Measurements from ENCODE around the gene CD151. TPM values are rescaled to one million over a fixed set of nuclear protein-coding genes. Genes with fewer than 3 reads are reported as not detected.
A peak's percentile ranks its signal among the peaks of the same experiment; 100 is the strongest.

The CD151 gene
- total RNA-seq, result 100 to 1,000 TPM in 3 of 7 donors, 10 to 100 TPM in 4; 69.7 to 142 (median 80.1) TPM
- polyA plus RNA-seq, result 100 to 1,000 TPM in 1 of 3 donors, 10 to 100 TPM in 2; 38.0 to 111 (median 82.8) TPM
- long read RNA-seq, donor 1, transcript CD151-203 (8 exons, 1,486 nt), result minor isoform, 15 of 67 reads
- long read RNA-seq, donor 1, transcript CD151-202 (9 exons, 1,658 nt), result major isoform, 31 of 67 reads
- long read RNA-seq, donor 1, partial matches to known transcripts, result 5 of 67 reads
- long read RNA-seq, donor 1, other reads (novel, unspliced or antisense), result 12 of 67 reads
- long read RNA-seq, donor 2, transcript CD151-203 (8 exons, 1,486 nt), result major isoform, 20 of 63 reads
- long read RNA-seq, donor 2, transcript CD151-202 (9 exons, 1,658 nt), result minor isoform, 17 of 63 reads
- long read RNA-seq, donor 2, partial matches to known transcripts, result 20 of 63 reads
- long read RNA-seq, donor 2, other reads (novel, unspliced or antisense), result 0 of 63 reads

GRCh38 chr11:832529-833113 is at the start of gene CD151:
Gene CD151 (plus strand): TSS chr11:832952. CDS start chr11:836070, 3,118 bp downstream.
- WGBS, 5 donors, result 2 to 6% (median 4%) methylated on average over 14 to 64 of the region's 67 CpGs
- H3K4me3 ChIP-seq, result peak within 1 kb of the TSS; percentile 55 to 83 (median 60)
- peaks cover 50 to 96% (median 82%) of the 10 kb centered on the region in 6 donors for H3K4me1 ChIP-seq
- H3K9me3 ChIP-seq, result no peaks in the 10 kb centered on the region
- TF ChIP-seq CTCF (IDR thresholded peaks at IDR 0.05 in 8 of 11, conservative IDR thresholded peaks at IDR 0.05 in 3 of 11) (peak in 3 of 11 experiments; percentile 26 to 37 (median 37)), POLR2A (IDR thresholded peaks at IDR 0.05) (no peak), POLR2AphosphoS5 (IDR thresholded peaks at IDR 0.05) (peak; percentile 4 to 51 (median 20))
- peak within 1 kb of the TSS; percentile 6 to 87 (median 78) for H3K27ac ChIP-seq
- intact Hi-C loops (cut with DNase I; ENCODE audit: low total_unique reads), result no loop called here
- peak; percentile 89 for DNase-seq
- peaks cover 0 to 19% (median 11%) of the 10 kb centered on the region in 6 donors for H3K36me3 ChIP-seq
- peaks cover 0 to 79% (median 22%) of the 10 kb centered on the region in 7 donors for H3K27me3 ChIP-seq (replicated peaks in 1 of 7)

- H3K27ac ChIP-seq, result no peak overlapping the region
- H3K9me3 ChIP-seq, result no peaks in the 10 kb centered on the region
- H3K4me1 ChIP-seq, result peaks cover 0 to 35% (median 17%) of the 10 kb centered on the region in 6 donors
- TF ChIP-seq POLR2AphosphoS5 (IDR thresholded peaks at IDR 0.05) (peak; percentile 33 to 55 (median 53)), POLR2A (IDR thresholded peaks at IDR 0.05) (no peak), CTCF (IDR thresholded peaks at IDR 0.05 in 8 of 11, conservative IDR thresholded peaks at IDR 0.05 in 3 of 11) (peak in 8 of 11 experiments; percentile 14 to 73 (median 54))
- H3K4me3 ChIP-seq, result no peak overlapping the region
- WGBS, 5 donors, result 43 to 85% (median 52%) methylated on average over 24 of the region's 24 CpGs
- H3K27me3 ChIP-seq (replicated peaks in 1 of 7), result peaks cover 0 to 11% (median 6%) of the 10 kb centered on the region in 7 donors
- intact Hi-C loops (cut with DNase I; ENCODE audit: low total_unique reads), result no loop called here
- H3K36me3 ChIP-seq, result peaks cover 0 to 4% (median 0%) of the 10 kb centered on the region in 6 donors
- peak; percentile 80 for DNase-seq
Measured at GRCh38 chr11:783581-784015, 49.2 kb upstream of the CD151 start.

DNA sequence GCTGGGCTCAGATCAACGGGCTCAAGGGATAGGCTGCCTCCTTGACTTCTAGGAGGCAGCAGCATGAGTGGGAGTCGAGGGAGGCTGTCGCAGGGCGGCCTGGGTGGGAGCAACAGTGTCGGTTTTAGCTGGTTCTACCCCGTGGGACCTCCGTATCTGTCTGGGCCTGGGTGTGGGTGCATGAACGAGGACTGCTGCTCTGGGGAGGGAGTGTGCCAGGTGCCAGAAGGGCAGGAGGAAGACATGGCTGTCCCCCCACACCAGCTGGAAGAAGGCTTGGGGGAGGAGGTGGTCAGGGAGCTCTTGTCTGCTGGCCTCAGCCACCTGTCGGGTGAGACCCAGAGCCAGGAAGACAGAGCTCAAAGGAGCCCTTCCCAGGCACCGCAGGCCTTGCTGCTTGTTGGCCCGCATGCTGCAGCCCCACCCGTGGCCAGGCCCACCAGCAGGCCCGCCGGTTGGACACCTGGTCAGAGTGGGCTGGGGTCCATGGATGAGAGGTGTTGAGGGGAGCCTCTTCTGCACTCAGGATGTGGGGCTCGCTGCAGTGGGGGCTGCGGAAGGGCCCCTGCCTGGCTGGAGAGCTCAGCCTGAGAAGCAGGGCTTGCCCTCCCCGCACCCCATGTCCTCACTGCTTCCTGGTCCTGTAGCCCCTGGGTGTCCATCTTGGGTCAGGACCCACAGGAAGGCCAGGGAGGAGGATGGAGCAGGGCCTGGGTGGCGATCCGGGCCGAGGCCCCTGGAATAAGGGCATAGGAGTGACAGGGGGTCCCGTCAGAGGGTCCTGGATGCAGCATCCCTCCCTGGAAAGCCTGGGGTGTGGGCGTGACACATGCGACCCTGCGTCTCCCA is 46.3 kb upstream of the CD151 start:
- peak in 1 of 3 donors; percentile 42 for TF ChIP-seq POLR2AphosphoS5 (IDR thresholded peaks at IDR 0.05)
- TF ChIP-seq CTCF (IDR thresholded peaks at IDR 0.05 in 8 of 11, conservative IDR thresholded peaks at IDR 0.05 in 3 of 11), result no peak
- H3K4me3 ChIP-seq, result no peak overlapping the region
- intact Hi-C loops (cut with DNase I; ENCODE audit: low total_unique reads), result no loop called here
- no peak overlapping the region for H3K27ac ChIP-seq
- peaks cover 0 to 9% (median 5%) of the 10 kb centered on the region in 6 donors for H3K36me3 ChIP-seq
- whole genome bisulfite sequencing, 5 donors, result 66 to 87% (median 81%) methylated on average over 11 to 24 of the region's 24 CpGs
- H3K4me1 ChIP-seq, result peaks cover 0 to 31% (median 18%) of the 10 kb centered on the region in 6 donors
- DNase-seq, result no peak
- H3K9me3 ChIP-seq, result no peaks in the 10 kb centered on the region
- peaks cover 0 to 36% (median 26%) of the 10 kb centered on the region in 7 donors for H3K27me3 ChIP-seq (replicated peaks in 1 of 7)

Measured in spleen (tissue), 13 donors.